HG02759 (cell line): ENCODE results near the gene CASP7.
A peak's percentile ranks its signal among the peaks of the same experiment; 100 is the strongest.

Experiments
- ATAC-seq: cut with Tn5 transposase; IDR thresholded peaks from one replicate; pipeline ENCODE4 v1.9.1; 2021; ENCODE audit warnings: mild to moderate bottlenecking, moderate library complexity; ENCODE audit not compliant: unreplicated experiment

CASP7 gene

DNA sequence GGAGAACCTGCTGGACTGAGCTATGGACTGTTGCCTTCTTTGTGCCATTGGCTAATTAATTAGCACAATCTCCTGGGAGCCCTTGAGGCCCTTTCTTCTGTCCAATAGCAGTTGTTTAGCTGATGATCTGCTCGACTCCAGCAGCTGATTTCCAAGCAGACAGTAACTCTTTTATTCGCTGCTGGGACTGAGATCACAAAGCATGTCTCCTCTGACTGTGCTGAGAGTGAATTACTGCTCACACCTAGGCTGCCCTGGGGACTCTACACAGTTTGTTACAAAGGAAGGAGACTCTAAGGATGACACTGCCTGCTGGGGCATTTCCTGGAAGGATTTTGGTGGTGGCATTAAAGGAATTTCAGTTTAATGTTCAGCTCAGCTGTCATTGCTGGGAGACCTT lies 31.4 kb downstream of the CASP7 start:
- no peak for ATAC-seq

DNA sequence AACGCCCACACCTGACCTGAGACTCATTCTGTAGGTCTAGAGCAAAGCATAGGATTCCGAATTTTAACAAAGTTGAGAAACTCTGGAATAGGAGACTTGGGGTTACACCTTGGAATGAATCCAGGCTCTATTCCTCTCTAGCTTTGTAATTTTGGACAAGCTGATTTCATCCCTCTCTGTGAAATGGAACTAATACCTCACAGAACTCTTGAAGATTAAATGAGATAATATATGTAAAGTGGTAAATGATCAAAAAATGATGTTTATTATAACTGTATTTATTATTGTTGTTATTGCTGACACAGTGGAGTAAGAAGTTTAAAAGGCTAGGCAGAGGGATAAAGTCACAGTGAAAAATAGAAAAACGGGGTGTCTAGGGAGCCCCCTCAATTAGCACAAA lies 32.3 kb downstream of the CASP7 start:
- no peak for ATAC-seq

DNA sequence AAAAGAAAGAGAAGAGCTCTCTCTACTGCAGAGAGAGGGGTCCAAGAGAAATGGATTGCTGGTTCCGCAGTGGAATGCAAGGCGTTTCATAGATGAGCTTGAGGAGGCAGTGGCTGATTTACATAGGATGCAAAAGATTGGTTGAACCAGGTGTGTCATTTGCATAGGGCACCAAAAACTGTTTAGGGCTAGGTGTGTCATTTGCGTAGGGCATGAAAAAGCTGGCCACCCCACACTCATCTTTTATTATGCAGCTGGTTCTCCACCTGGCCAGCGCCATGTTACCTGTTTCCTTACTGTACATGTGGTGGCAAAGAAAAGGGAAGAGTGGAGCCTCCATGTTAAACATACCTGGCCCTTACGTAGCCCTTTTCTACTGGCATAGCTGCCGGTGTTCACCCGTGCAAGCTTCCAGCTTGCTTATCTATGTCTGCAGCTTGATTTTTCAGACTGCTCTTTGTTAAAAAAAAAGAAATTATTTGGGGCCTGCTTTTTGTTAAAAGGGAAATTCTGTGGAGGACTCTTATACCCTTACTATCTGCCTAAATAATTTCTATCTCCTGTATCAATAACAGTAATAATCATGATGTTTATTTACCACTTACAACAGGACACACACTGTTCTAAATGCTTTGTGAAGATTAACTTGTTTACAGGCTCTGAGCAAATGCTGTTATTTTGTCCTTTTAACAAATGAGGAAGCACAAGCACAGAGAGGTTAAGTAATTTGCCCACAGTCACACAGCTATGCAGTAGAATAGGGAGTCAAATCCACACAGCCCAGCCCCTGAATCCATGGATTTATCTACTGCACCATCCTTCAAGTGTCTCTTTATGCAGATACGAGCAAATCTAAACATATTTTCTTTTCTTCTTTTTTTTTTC lies 33.3 kb downstream of the CASP7 start:
- no peak for ATAC-seq

DNA sequence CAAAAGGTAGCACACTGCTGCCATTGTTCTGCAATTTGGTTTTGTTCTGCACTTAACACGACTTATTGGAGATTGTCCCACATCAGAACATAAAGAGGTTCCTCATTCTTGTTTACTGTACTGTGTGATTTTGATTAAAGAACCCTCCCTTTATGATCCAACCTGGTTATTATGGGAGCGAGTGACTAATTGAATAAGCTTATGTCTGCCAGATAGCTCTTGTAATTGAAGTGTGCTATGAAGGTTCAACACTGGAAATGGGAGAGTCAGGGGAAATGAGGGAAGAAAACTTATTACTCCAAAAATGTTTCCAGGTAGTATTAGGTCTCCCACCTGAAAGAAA lies 33.9 kb downstream of the CASP7 start:
- ATAC-seq, result no peak

DNA sequence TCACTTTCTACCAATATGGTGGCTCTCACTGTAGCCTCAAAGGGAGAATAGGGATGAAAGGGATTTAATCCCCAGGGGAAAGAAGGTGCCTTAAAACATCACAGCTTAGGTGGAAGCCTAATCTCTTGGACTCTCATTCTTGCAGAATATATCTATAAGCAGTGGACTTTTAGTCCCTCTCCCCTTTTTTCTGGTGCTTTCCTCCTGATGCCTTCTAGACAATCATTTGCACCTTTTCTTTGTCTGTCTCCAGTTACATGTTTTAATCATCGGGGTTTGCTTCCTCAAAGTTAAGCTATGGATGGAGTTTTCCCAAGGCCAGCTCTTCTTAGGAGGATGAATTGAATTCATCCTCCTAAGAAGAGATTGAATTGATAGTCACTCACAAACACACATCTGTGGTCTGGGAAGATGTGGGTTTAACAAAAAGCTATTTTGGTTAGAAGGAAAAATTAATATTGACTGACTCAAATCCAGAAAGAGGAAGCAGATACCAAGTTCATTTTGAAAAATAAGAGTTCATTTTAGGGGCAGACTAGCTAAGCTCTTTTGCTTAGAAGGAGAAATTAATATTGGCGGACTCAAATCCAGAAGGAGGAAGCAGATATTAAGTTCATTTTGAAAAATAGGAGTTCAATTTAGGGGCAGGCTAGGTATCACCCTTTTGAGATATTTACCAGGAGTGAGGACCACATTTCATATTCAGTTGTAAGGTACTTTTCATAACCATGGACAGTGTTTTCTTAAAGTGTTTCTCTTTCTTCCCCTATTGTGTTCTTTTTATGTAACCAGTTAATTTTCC lies 36.6 kb downstream of the CASP7 start:
- ATAC-seq, result peak; percentile 55

DNA sequence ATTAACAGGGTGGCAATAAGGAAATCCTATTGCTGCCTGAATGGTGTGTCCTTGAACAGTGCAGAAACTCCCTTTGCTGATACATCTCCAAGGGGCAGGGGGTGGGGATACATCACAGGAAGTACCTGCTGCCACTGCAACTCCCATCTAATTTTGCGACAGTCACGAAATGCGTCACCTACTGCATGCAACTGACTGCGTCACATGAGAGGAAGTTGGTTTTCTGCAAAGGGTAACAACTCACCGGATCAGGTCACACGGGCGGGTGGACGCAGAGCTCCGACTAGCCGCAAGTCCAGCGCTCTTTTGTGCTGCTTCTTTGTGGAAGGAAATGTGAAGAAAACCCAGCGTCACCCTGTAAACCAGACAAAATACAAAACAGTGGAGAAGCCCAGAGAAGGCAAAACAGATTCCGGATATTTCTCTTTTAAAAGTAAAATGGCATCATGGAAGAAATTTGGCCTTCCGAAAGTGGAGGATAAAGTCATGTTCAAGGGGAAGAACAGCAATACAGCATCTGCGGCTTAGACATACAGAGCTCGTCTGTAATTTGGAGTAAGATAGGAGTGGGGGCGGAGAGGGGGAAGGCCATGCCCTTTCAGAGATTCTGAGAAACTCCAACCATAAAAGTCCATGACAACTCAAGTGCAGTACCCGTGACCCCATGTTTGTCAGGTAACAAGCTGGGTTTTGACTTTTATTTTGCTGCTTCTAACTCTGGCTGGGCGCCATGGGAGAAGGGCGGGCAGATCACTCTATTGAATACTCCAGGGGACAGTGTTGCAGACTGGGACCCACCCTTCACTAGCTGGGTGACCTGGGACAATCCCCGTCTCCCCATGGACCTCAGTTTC lies 39.5 kb downstream of the CASP7 start:
- no peak for ATAC-seq

DNA sequence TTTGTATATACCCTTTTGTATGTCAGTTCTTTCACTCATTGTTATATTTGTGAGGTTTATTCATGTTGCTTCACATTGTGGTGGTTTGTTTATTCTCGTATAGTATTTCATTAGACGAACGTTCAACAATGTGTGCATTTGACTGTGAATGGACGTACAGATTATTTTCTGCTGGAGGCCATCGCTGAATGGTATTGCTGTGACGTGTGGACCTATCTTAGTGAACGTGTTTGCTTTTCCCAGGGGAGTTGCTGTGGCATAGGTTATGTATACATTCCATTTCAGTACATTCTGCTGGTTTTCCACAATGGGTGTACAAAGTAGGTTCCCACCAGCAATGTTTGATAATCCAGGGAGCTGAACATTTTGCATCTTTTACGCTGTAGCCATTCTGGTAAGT lies 40.7 kb downstream of the CASP7 start:
- ATAC-seq, result no peak

DNA sequence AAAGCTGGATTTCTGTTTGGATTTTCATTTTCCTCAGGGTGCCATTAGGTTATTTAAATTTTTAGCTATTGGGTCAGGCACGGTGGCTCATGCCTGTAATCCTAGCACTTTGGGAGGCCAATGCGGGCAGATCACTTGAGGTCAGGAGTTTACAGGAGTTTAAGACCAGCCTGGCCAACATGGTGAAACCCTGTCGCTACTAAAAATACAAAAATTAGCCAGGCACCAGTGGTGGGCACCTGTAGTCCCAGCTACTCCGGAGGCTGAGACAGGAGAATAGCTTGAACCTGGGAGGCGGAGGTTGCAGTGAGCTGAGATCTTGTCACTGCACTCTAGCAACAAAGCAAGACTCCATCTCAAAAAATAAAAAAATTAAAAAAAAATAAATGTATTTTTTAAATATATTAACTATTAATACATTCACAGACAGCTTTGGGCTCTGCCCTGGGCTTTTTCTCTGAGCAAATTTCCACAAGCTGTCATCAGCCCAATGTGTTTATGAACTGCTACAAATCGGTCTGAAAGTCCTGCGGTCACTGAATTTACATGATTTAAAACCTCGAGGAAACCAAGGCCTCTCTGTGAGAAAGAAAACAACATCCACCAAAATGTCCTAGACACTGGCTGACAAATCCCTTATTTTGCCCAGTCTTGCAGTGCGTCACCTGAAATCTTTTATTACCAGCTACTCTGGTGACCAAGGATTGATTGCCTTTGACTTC lies 52.6 kb downstream of the CASP7 start:
- no peak for ATAC-seq

DNA sequence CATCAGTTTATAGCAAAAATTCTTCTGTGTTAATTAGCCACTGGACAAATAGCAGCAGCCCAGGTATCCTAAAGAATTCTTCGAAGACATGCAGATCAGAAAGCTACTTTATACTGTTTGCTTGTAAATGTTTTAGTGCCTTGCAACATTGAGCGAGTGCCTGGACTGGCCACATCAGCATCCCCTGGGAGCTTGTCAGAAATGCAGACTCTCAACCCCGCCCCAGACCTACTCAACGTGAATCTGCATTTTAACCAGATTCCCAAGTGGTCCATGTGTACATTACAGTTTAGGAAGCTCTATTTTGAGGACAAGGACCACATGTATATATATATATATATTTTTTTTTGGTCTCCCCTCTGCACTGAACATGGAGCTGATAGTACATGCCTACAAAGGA lies 53.3 kb downstream of the CASP7 start:
- no peak for ATAC-seq

DNA sequence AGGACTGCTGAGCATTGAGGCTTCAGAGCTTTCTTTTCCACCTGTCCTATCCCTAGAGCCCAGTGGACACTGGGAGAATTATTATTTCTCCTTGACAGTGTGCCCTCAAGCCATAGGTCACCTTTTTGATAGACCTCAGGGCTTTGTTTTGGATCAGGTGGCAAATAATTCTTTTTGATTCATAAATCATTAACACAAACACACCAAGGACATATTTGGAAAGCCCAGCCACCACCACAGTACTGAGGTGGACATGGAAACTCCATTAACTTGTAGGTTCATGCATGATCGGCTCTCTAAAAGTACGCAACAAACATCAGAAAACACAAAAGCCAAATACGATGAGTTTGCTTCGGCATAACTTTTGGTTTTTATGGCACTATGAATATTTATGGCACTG lies 53.9 kb downstream of the CASP7 start:
- ATAC-seq, result no peak

DNA sequence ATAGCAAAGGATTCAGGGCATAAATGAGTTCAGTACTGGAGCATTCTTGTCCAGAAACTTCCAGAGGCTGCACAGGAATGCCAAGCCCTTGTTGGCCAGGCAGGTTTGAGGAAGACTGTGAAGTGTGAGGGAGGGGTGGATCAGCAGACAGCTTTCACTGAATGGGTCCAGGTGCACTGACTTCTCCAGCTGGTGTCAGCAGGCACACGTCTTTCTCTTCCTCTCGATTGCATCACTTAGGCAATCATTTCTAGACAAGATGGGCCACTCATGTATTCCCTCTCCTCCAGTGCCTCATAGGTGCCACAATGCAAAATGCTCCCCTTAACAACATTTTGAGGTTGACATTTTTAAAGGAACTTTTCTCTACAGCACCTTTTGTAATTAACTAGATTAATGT lies 56.2 kb downstream of the CASP7 start:
- peak; percentile 92 for ATAC-seq

DNA sequence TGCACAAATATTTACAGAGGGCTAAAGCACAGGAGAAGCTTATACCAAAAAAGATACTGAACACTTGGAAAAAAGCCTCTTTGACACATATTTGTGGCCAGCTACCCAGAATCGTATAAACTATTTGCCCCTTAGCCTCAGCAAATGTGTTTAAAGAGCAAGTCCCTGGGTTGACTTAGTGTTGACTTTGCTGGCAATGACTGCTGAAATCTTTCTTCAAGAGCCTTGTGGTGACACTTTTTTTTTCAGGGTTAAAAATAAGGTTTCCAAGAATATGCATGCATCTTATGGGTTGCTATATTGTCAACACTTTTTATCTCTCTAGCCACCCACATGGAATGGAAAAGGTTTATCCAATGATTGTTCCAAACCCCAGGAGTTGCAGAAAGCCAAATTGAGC lies 56.9 kb downstream of the CASP7 start:
- ATAC-seq, result no peak

DNA sequence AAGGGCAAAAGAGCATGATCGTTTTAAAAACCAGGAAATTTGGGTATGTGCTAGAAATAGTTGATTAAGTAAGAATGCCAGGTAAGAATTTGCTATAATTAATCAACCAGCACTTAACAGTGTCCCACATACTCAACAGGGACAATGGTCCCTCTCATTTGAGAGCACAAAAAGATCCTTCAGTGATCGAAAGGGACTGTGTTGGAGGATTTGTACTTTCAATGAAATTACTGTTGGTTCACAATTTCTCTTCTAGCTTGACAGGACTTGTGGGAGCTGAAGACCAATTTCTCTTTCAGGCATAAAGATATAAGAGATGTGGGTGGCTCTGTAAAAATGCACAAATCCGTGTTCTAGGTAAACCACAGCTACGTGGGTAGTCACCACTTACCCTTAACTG lies 59.3 kb downstream of the CASP7 start:
- no peak for ATAC-seq

DNA sequence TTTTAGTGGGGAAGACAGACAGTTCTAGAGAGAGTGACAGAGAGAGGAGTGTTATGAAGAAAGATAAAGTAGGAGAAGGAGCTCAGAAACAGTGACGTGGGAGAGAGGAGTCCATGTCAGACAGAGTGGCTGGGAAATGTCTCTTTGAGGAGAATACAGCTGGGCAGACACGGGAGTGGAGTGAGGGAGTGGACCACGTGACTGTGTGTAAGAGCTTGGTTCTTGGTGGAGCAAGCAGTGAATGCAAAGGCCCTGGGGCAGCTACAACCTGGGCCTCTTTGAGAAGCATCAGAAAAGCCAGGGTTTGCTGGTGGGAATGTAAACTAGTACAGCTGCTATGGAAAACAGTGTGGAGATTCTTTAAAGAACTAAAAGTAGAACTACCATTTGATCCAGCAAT lies 59.9 kb downstream of the CASP7 start:
- no peak for ATAC-seq

DNA sequence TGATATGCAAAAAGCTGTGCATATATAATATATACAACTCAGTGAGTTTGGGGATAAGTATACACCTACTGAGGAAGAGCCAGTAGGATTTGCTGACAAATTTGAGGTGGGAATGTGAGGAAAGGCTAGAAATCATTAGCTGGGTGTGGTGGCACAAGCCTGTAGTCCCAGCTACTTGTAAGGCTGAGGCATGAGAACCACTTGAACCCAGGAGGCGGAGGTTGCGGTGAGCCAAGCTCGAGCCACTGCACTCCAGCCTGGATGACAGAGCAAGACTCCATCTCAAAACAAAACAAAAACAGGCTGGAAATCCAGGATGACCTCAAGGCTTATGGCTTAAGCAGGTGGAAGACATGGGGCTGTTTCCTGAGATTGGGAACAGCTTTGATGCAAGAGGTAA lies 61.1 kb downstream of the CASP7 start:
- ATAC-seq, result no peak

DNA sequence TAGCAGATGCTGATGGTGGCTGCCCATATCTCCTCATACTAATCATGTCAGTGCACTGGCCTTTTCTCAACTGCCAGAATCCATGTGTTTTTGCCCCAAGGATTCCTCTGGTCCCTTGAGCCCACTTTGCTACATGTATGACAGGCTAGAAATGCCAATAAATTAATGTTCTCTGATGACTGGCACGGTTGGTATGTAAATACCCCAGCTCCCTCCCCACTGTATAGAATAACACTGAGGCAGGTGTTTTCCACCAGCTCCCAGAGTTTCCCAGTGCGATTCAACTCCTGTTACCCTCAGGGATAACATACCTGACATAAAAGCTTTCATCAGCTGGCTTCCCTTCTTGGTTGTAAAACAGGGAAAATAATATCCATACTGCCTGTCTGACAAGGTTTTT lies 62.8 kb downstream of the CASP7 start:
- ATAC-seq, result no peak

DNA sequence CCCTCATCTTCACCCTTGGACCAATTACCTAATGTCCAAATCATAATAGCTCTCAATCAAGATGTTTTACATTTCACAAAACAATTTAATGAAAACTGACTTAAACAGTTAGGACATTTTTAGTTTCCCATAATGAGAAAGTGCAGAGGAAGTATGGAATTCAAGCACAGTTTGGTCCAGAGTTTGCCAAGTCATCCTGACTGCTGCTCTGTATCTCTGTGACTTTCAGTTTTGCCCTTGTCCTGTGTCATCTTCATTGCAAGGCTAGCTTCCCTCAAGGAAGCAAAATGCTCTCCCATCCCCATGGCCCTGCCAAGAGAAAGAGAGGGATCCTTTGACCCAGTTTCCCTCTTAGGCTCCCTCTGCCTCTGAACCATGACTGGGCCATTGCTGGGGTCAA lies 63.9 kb downstream of the CASP7 start:
- ATAC-seq, result no peak

DNA sequence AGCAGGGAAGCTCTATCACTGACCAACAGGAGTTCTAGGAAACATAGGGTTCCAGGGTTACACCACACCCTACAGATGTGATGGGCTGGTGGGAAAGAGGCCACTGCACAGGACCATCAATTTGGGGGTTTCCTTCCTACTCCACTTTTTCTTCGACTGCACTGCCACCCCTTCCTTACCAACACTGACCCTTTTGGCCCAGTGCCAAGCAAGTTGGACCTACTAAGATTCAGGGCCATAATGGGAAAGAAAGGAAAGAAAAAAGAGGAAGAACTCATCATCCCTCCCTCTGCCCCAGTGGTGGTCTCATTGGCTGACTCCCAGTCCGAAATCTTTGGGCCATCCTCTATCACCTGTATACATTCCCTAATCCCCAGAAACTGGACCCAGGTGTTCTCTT lies 65.7 kb downstream of the CASP7 start:
- no peak for ATAC-seq

DNA sequence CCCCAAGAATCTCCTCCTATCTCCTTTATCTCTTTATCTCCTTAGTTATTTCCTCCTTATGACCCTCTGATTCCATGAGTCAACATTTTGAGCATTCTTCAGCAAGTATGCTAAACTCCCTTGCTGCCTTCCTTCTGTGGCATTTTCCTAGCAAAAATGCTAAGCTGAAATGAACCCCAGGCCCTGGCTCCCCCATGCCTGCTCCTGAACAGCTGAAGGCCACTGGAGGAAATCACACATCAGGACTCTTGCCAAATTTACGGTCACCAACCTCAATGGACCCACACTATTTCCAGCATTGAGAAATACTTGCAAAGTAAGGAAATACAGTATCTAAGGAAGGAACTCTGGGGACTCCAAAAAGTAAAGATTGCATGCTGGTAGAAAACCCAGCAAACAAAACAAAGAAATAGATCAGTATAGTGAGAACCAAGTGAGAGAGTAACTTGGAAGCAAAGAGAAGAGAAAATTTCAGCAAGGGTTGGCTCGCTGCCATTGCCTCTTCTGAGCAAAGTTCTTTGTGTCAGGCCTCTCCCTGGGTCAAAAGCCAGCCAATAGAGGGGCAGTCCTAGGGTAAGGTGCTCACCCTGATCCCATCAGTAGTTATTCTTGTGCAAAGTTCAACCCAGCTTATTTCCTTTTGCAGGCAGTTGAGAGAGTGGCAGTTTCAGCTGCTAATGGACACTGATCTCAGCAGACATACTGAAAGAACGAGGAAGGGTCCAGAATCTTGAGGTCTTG lies 66.7 kb downstream of the CASP7 start:
- ATAC-seq, result no peak

DNA sequence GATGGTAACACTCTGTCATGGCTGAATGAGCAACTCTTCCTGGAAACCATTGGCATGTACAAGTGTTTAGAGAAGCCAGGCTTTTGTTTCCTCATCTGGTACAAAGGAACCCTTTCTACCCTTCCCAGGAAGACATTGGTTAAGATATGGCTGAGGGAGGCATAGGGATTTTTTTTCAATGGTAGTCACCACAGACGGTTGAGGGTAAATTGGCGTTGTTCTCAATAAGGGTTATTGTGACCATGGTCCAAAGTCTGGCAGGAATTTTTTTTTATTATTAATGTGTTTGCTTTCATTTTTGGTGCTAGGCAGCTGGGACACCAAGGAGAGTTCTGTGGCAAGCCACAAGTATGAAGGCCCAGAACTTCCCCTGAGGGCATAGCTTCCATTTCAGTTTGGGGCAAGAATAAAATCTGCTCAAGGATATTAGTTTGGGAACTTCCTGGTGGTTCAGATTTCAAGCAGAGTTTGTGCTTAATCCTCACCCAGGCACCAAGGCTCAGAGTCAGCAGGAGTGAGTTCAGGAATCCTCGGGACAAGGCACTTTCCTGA lies 71.5 kb downstream of the CASP7 start, which contains the start of gene PLEKHS1:
Gene PLEKHS1, plus strand, starts transcription at position 502 of the 552 bp plus-strand sequence. CDS start 3,596 bp downstream, outside the sequence.
- ATAC-seq, result no peak
